Hematopoietic multipotent progenitor cell treated with erythropoietin and hydrocortisone succinate and interleukin-3 and kit ligand, for 8 days (in vitro differentiated cells): ENCODE measurements around the gene PLXNC1.

Experiments used
- DNase-seq: peaks from one replicate; pipeline ENCODE4 v3.0.0-alpha.2; 2015

Gene PLXNC1

GRCh38 chr12:94135896-94136295 lies 12.5 kb upstream of the PLXNC1 start:
- no peak for DNase-seq

- DNase-seq: no peak
Measured at GRCh38 chr12:94139816-94140215, 8.6 kb upstream of the PLXNC1 start.

GRCh38 chr12:94140556-94140955 lies 7.8 kb upstream of the PLXNC1 start:
- DNase-seq: peak; percentile 67

- no peak for DNase-seq
Measured at GRCh38 chr12:94141004-94141764, 7.2 kb upstream of the PLXNC1 start.

- DNase-seq: no peak
Measured at GRCh38 chr12:94141892-94142291, 6.5 kb upstream of the PLXNC1 start.

GRCh38 chr12:94143438-94143837 lies 4.9 kb upstream of the PLXNC1 start:
- peak; percentile 53 for DNase-seq

- DNase-seq: no peak
Measured at GRCh38 chr12:94143951-94144350, 4.4 kb upstream of the PLXNC1 start.

GRCh38 chr12:94144781-94145180 lies 3.6 kb upstream of the PLXNC1 start:
- DNase-seq: peak; percentile 89

- peak; percentile 76 for DNase-seq
Measured at GRCh38 chr12:94145191-94145983, 3.0 kb upstream of the PLXNC1 start.

- peak; percentile 54 for DNase-seq
Measured at GRCh38 chr12:94146166-94146936, 2.0 kb upstream of the PLXNC1 start.

- no peak for DNase-seq
Measured at GRCh38 chr12:94147387-94147990, 888 bp upstream of the PLXNC1 start.

GRCh38 chr12:94148739-94149118 lies 352 bp downstream of the PLXNC1 start:
- no peak for DNase-seq

- no peak for DNase-seq
Measured at GRCh38 chr12:94149119-94149780, 873 bp downstream of the PLXNC1 start.

- no peak for DNase-seq
Measured at GRCh38 chr12:94149781-94150239, 1.4 kb downstream of the PLXNC1 start.

- DNase-seq: peak; percentile 54
Measured at GRCh38 chr12:94150240-94151121, 2.1 kb downstream of the PLXNC1 start.

GRCh38 chr12:94151582-94151981 lies 3.2 kb downstream of the PLXNC1 start:
- no peak for DNase-seq

GRCh38 chr12:94152292-94153078 lies 4.1 kb downstream of the PLXNC1 start:
- DNase-seq: no peak

- DNase-seq: no peak
Measured at GRCh38 chr12:94157181-94157580, 8.8 kb downstream of the PLXNC1 start.

GRCh38 chr12:94157981-94158411 lies 9.6 kb downstream of the PLXNC1 start:
- DNase-seq: no peak

- DNase-seq: no peak
Measured at GRCh38 chr12:94158666-94159065, 10.3 kb downstream of the PLXNC1 start.
